Measurements from ENCODE around the gene IL1R2. TPM values are rescaled to one million over a fixed set of nuclear protein-coding genes. Genes with fewer than 3 reads are reported as not detected.

The IL1R2 gene
- total RNA-seq, 1 experiment from 2014 or later: not detected

DNA sequence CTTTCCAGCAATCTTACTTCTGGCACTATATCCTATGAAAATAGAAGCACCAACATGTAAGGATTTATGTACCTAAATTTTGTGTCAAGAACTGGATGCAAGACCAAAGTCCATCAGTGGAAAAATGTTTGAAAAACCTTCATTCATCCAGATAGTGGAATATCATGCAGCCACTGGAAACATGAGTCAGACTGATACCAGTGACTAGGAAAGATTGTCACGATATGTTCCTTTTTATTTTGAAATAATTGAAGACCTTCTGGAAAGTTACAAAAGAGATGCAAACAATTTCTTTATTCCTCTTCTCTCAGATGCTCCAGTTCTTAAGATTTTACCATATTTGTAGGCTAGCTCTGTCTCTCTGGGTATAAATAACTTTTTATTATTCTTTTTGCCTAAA lies 40.5 kb upstream of the IL1R2 start:
- no peak overlapping the region for H3K4me3 ChIP-seq (ENCODE audit: low read depth, low read length, poor library complexity, severe bottlenecking)
- no peak for DNase-seq (ENCODE audit: low spot score)
- H3K9me3 ChIP-seq (ENCODE audit: low read depth, low read length, poor library complexity, severe bottlenecking): no peaks in the 10 kb centered on the region
- no TSS peak for BruUV-seq (replicated peaks)
- intact Hi-C loops (cut with micrococcal nuclease; ENCODE audit: unreplicated experiment): no loop called here
- no peaks in the 10 kb centered on the region for H3K4me1 ChIP-seq (ENCODE audit: insufficient read depth, low read length, poor library complexity, severe bottlenecking)
- TF ChIP-seq EZH2 (IDR thresholded peaks at IDR 0.05; ENCODE audit: borderline replicate concordance, low read depth, low read length, poor library complexity, severe bottlenecking): no peak
- no peak for TF ChIP-seq CTCF (conservative IDR thresholded peaks at IDR 0.05; ENCODE audit: low read depth, low read length)
- no peaks in the 10 kb centered on the region for H3K36me3 ChIP-seq (ENCODE audit: insufficient read depth, low read length, poor library complexity, severe bottlenecking)
- CTCF ChIA-PET: interaction anchor here (0.5 kb wide), 1 partner anchor 464 kb away, joined by 3 read pairs; no protein-coding TSS in a partner anchor
- no peak overlapping the region for H3K27ac ChIP-seq (ENCODE audit: low read depth, low read length, poor library complexity, severe bottlenecking)
- no peaks in the 10 kb centered on the region for H3K27me3 ChIP-seq (replicated peaks; ENCODE audit: insufficient read depth, low read depth, low read length, poor library complexity)
- POLR2A ChIA-PET (ENCODE audit: low non-redundant PET): no interaction called here

GRCh38 chr2:101952551-101952950 lies 39.2 kb upstream of the IL1R2 start:
- no TSS peak for BruUV-seq (replicated peaks)
- H3K9me3 ChIP-seq (ENCODE audit: low read depth, low read length, poor library complexity, severe bottlenecking): no peaks in the 10 kb centered on the region
- no peak overlapping the region for H3K4me3 ChIP-seq (ENCODE audit: low read depth, low read length, poor library complexity, severe bottlenecking)
- no peaks in the 10 kb centered on the region for H3K36me3 ChIP-seq (ENCODE audit: insufficient read depth, low read length, poor library complexity, severe bottlenecking)
- TF ChIP-seq EZH2 (IDR thresholded peaks at IDR 0.05; ENCODE audit: borderline replicate concordance, low read depth, low read length, poor library complexity, severe bottlenecking): no peak
- no peak for TF ChIP-seq CTCF (conservative IDR thresholded peaks at IDR 0.05; ENCODE audit: low read depth, low read length)
- no peak for DNase-seq (ENCODE audit: low spot score)
- no peak overlapping the region for H3K27ac ChIP-seq (ENCODE audit: low read depth, low read length, poor library complexity, severe bottlenecking)
- ChIA-PET CTCF (no interaction called here), POLR2A (ENCODE audit: low non-redundant PET) (no interaction called here)
- H3K4me1 ChIP-seq (ENCODE audit: insufficient read depth, low read length, poor library complexity, severe bottlenecking): no peaks in the 10 kb centered on the region
- no peaks in the 10 kb centered on the region for H3K27me3 ChIP-seq (replicated peaks; ENCODE audit: insufficient read depth, low read depth, low read length, poor library complexity)
- intact Hi-C loops (cut with micrococcal nuclease; ENCODE audit: unreplicated experiment): no loop called here

DNA sequence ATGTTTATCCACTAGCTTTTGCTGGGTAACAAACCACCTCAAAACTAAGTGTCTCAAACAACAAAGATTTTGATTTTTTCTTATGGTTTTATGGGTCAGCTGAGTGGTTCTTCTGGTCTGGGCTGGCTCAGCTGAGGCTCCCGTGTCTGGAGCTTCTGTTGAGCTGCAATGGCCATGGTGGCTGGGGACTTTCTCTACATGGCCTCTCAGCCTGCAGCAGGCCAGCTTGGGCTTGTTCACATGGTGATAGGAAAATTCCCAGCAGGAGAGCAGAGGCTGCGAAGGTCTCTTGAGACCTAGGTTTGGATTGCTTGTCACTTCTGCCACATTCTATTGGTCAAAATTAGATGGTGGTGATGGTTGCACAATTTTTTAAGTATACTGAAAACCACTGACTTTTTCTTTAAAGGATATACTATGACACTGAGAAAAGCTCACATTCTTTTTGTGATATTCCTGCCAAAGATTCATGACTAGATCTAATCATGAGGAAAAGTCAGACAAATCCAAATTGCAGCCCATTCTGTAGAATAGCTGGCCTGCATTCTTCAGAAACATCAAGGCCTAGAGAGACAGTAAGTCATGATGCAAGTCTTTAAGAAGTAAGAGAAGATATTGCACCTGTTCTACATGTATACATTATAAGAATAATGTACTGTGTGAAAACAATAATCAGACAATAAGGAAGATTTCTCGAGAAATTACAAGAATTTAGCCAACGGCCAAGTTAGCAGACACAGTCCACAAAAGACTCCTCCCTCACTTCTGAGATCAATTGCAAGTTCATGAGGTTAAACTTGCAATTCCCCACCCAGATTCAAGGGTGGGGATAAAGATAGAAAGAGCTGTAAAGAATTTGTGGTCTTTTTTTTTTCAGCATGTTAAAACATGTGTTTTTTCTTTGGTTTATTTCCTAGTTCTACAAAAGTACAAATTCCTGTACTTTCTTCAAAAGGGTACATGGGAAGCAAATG lies 35.0 kb upstream of the IL1R2 start:
- no peaks in the 10 kb centered on the region for H3K36me3 ChIP-seq (ENCODE audit: insufficient read depth, low read length, poor library complexity, severe bottlenecking)
- intact Hi-C loops (cut with micrococcal nuclease; ENCODE audit: unreplicated experiment): no loop called here
- no peaks in the 10 kb centered on the region for H3K27me3 ChIP-seq (replicated peaks; ENCODE audit: insufficient read depth, low read depth, low read length, poor library complexity)
- H3K4me3 ChIP-seq (ENCODE audit: low read depth, low read length, poor library complexity, severe bottlenecking): no peak overlapping the region
- no peak overlapping the region for H3K27ac ChIP-seq (ENCODE audit: low read depth, low read length, poor library complexity, severe bottlenecking)
- ChIA-PET POLR2A (ENCODE audit: low non-redundant PET) (no interaction called here), CTCF (no interaction called here)
- TF ChIP-seq CTCF (conservative IDR thresholded peaks at IDR 0.05; ENCODE audit: low read depth, low read length): no peak
- H3K4me1 ChIP-seq (ENCODE audit: insufficient read depth, low read length, poor library complexity, severe bottlenecking): no peaks in the 10 kb centered on the region
- no TSS peak for BruUV-seq (replicated peaks)
- no peak for DNase-seq (ENCODE audit: low spot score)
- no peaks in the 10 kb centered on the region for H3K9me3 ChIP-seq (ENCODE audit: low read depth, low read length, poor library complexity, severe bottlenecking)

All from A673 (cell line).